Spleen (tissue), 7 donors: ENCODE data around the gene SEL1L.

ENCODE experiments used
- CTCF ChIP-seq, 11 experiments: fragments of 200-600 bp in 7 of 11; fragments of 450-650 bp in 4 of 11; sonication (generic) in 4 of 11; IDR thresholded peaks in 8 of 11; conservative IDR thresholded peaks in 3 of 11; 1 replicate in 7 of 11; 2 replicates in 4 of 11; pipeline versions ENCODE4 v1.4.0 to v1.8.0; 2016 to 2021; ENCODE audit warnings: antibody characterized with exemption in 11 of 11, inconsistent platforms in 4 of 11, mild to moderate bottlenecking in 1 of 11
- POLR2A ChIP-seq, 3 donors: fragments of 450-650 bp; IDR thresholded peaks; one replicate each; pipeline ENCODE4 v1.5.1; 2017; ENCODE audit warnings: antibody characterized with exemption in 3 of 3, mild to moderate bottlenecking in 1 of 3
- POLR2AphosphoS5 ChIP-seq, 3 donors: sonication (generic); formaldehyde crosslinking; IDR thresholded peaks; one replicate each; pipeline ENCODE4 v1.5.1; 2017; ENCODE audit warnings: antibody characterized with exemption in 3 of 3
- donor health status: DM: no; HTN: no; CAD: no; lungs with moderate emphysema.
- donor health status: DM: no; HTN: no; CAD: no.
- donor health status: DM: no; HTN: no; CAD: no.

- TF ChIP-seq CTCF (IDR thresholded peaks at IDR 0.05 in 8 of 11, conservative IDR thresholded peaks at IDR 0.05 in 3 of 11) (no peak), POLR2AphosphoS5 (IDR thresholded peaks at IDR 0.05) (no peak), POLR2A (IDR thresholded peaks at IDR 0.05) (no peak)
Measured at GRCh38 chr14:81523616-81524015, 10.0 kb downstream of the SEL1L start.
